DOHH2 (cell line): ENCODE data around the gene HIC1.

ENCODE experiments used
- H3F3A ChIP-seq: fragments of 200-600 bp; sonication (generic), shearing (Covaris generic); 2 replicates; pipeline ENCODE4 v1.6.0; 2016; ENCODE audit warnings: antibody characterized with exemption, mild to moderate bottlenecking; ENCODE audit not compliant: control insufficient read depth, insufficient read depth
- H3K27ac ChIP-seq: fragments of 200-600 bp; sonication (generic); 2 replicates; pipeline ENCODE4 v1.5.1; 2014; ENCODE audit warnings: low read depth, mild to moderate bottlenecking, low read length, moderate library complexity
- H3K27me3 ChIP-seq: fragments of 200-600 bp; sonication (generic); 2 replicates; pipeline ENCODE4 v1.6.1; 2014; ENCODE audit warnings: mild to moderate bottlenecking, low read length, mixed read lengths; ENCODE audit not compliant: control insufficient read depth
- H3K36me3 ChIP-seq: fragments of 200-600 bp; sonication (generic); 2 replicates; pipeline ENCODE4 v1.6.1; 2014; ENCODE audit warnings: mild to moderate bottlenecking, low read length, moderate library complexity, mixed read lengths; ENCODE audit not compliant: control insufficient read depth
- H3K4me1 ChIP-seq: fragments of 200-600 bp; sonication (generic); 2 replicates; pipeline ENCODE4 v1.6.1; 2014; ENCODE audit warnings: mild to moderate bottlenecking, low read length, mixed read lengths; ENCODE audit not compliant: control insufficient read depth
- H3K4me2 ChIP-seq: fragments of 200-600 bp; sonication (generic); 2 replicates; pipeline ENCODE4 v1.6.0; 2014; ENCODE audit warnings: mild to moderate bottlenecking, low read length, moderate library complexity
- H3K4me3 ChIP-seq: fragments of 200-600 bp; sonication (generic); 2 replicates; pipeline ENCODE4 v1.5.1; 2014; ENCODE audit warnings: mild to moderate bottlenecking, low read length, mixed read lengths
- H3K79me2 ChIP-seq: fragments of 200-600 bp; sonication (generic); 2 replicates; pipeline ENCODE4 v1.6.1; 2014; ENCODE audit warnings: mild to moderate bottlenecking, low read length, mixed read lengths; ENCODE audit not compliant: control insufficient read depth
- H3K9me2 ChIP-seq: fragments of 200-600 bp; sonication (generic); replicated peaks from 2 replicates; pipeline ENCODE4 v1.6.1; 2014; ENCODE audit warnings: mild to moderate bottlenecking, low read length, mixed read lengths; ENCODE audit not compliant: control insufficient read depth
- H3K9me3 ChIP-seq: fragments of 200-600 bp; sonication (generic); 2 replicates; pipeline ENCODE4 v1.6.1; 2014; ENCODE audit warnings: antibody characterized with exemption, low read length, mixed read lengths; ENCODE audit not compliant: control insufficient read depth, insufficient read depth
- H4K20me1 ChIP-seq: fragments of 200-600 bp; sonication (generic); 2 replicates; pipeline ENCODE4 v1.6.0; 2014; ENCODE audit warnings: low read depth, mild to moderate bottlenecking, antibody characterized with exemption, low read length, moderate library complexity; ENCODE audit not compliant: control insufficient read depth, insufficient read depth
- CTCF ChIP-seq: fragments of 200-600 bp; sonication (generic); IDR thresholded peaks from one replicate; pipeline ENCODE4 v1.5.1; 2014; ENCODE audit warnings: antibody characterized with exemption, mild to moderate bottlenecking, low read depth, low read length; ENCODE audit not compliant: poor library complexity, severe bottlenecking
- EZH2phosphoT487 ChIP-seq: fragments of 200-600 bp; sonication (generic); IDR thresholded peaks from 2 replicates; pipeline ENCODE4 v1.6.1; 2017; ENCODE audit warnings: borderline replicate concordance, mild to moderate bottlenecking, antibody characterized with exemption, low read length, moderate library complexity, mixed read lengths

The HIC1 gene

GRCh38 chr17:2084036-2084765, 29.3 kb downstream of the HIC1 start:
- no peaks in the 10 kb centered on the region; the same call in none of the 2 replicates for H4K20me1 ChIP-seq
- H3K4me2 ChIP-seq: no peak overlapping the region
- H3K27ac ChIP-seq: no peak overlapping the region

GRCh38 chr17:2084766-2085647, 30.1 kb downstream of the HIC1 start:
- no peak overlapping the region for H3K4me2 ChIP-seq
- H3K27ac ChIP-seq: no peak overlapping the region
- no peaks in the 10 kb centered on the region; the same call in 1 of the 2 replicates for H3F3A ChIP-seq
- peaks cover 13% of the 10 kb centered on the region for H3K36me3 ChIP-seq
- H3K27me3 ChIP-seq: no peaks in the 10 kb centered on the region
- no peaks in the 10 kb centered on the region; the same call in none of the 2 replicates for H4K20me1 ChIP-seq
- H3K9me3 ChIP-seq: no peaks in the 10 kb centered on the region
- H3K4me1 ChIP-seq: peaks cover 40% of the 10 kb centered on the region
- H3K4me3 ChIP-seq: no peak overlapping the region
- TF ChIP-seq EZH2phosphoT487 (no peak), CTCF (no peak)
- no peaks in the 10 kb centered on the region for H3K79me2 ChIP-seq
- H3K9me2 ChIP-seq: no peaks in the 10 kb centered on the region

More at GRCh38 chr17:2084036-2084765, 29.3 kb downstream of the HIC1 start:
- H3K9me3 ChIP-seq: no peaks in the 10 kb centered on the region
- peaks cover 32% of the 10 kb centered on the region for H3K4me1 ChIP-seq
- H3K4me3 ChIP-seq: no peak overlapping the region
- peaks cover 13% of the 10 kb centered on the region for H3K36me3 ChIP-seq
- H3K79me2 ChIP-seq: no peaks in the 10 kb centered on the region
- TF ChIP-seq CTCF (no peak), EZH2phosphoT487 (no peak)
- no peaks in the 10 kb centered on the region for H3K9me2 ChIP-seq
- no peaks in the 10 kb centered on the region for H3K27me3 ChIP-seq
- H3F3A ChIP-seq: no peaks in the 10 kb centered on the region; the same call in 1 of the 2 replicates

GRCh38 chr17:2085648-2085949, 30.7 kb downstream of the HIC1 start:
- Histone ChIP-seq H3K27me3 (no peaks in the 10 kb centered on the region), H3K36me3 (peaks cover 13% of the 10 kb centered on the region), H3K4me1 (peaks cover 46% of the 10 kb centered on the region), H3K79me2 (no peaks in the 10 kb centered on the region), H3K9me2 (no peaks in the 10 kb centered on the region), H3K9me3 (no peaks in the 10 kb centered on the region), H3K27ac (no peak overlapping the region), H3K4me2 (no peak overlapping the region), H3F3A (no peaks in the 10 kb centered on the region; the same call in 1 of the 2 replicates), H3K4me3 (no peak overlapping the region), H4K20me1 (no peaks in the 10 kb centered on the region; the same call in none of the 2 replicates)
- no peak for TF ChIP-seq CTCF
- TF ChIP-seq EZH2phosphoT487: no peak
